ENCODE data around the gene MRPL46. TPM values are rescaled to one million over a fixed set of nuclear protein-coding genes. Genes with fewer than 3 reads are reported as not detected.

MRPL46 gene
- total and polyA plus RNA-seq, 2 of the 8 experiments (the other 6 are each of a cell fraction or from before 2014, with no cell fraction given): 17.2 to 24.5 TPM

- TF ChIP-seq RAD21 (IDR thresholded peaks at IDR 0.05 in 1 of 2, conservative IDR thresholded peaks at IDR 0.05 in 1 of 2; ENCODE audit: low read depth in 2 of 2, low read length in 2 of 2): no peak
- no peak for TF ChIP-seq GTF2F1 (IDR thresholded peaks at IDR 0.05; ENCODE audit: borderline replicate concordance, low read depth, low read length)
- TF ChIP-seq TBP (IDR thresholded peaks at IDR 0.05; ENCODE audit: low read depth, low read length): no peak
- TF ChIP-seq EZH2 (IDR thresholded peaks at IDR 0.05; ENCODE audit: low read depth, low read length, severe bottlenecking): no peak
- no peak for TF ChIP-seq KDM1A (IDR thresholded peaks at IDR 0.05; ENCODE audit: borderline replicate concordance, low read length)
These were observed 3.2 kb downstream of the MRPL46 start (continued) for GRCh38 chr15:88463870-88464532.

Measured in H1 (cell line).